Omental fat pad (tissue), 4 donors: ENCODE measurements around the gene NUCB2. TPM values are rescaled to one million over a fixed set of nuclear protein-coding genes. Genes with fewer than 3 reads are reported as not detected.
"Not testable (repeated sequence)": the region's sequence is repeated elsewhere in the genome, so short reads cannot be mapped to it uniquely, and the experiment has no call there.

Source experiments
- ATAC-seq: fragments of 150-250 bp; one replicate; pipeline ENCODE4 v1.9.1; 2016; ENCODE audit warnings: mild to moderate bottlenecking, moderate library complexity; ENCODE audit not compliant: low FRiP score
- DNase-seq: peaks from one replicate; pipeline ENCODE4 v3.0.0-alpha.2; 2019; ENCODE audit warnings: low spot score
- total RNA-seq, 4 donors: library from RNA; depleted of rRNA; stranded (reverse); fragments of >200 nt; gene quantifications; one replicate each; pipeline ENCODE4 v1.1.0, GENCODE V29; 2016
- TF ChIP-seq, protein P1 (sequence below), 3 donors: fragments of 450-650 bp; IDR thresholded peaks; one replicate each; pipeline ENCODE4 v1.5.1; 2016 to 2017; ENCODE audit warnings: antibody characterized with exemption in 3 of 3, mild to moderate bottlenecking in 3 of 3, moderate library complexity in 2 of 3

The NUCB2 gene
- total RNA-seq = 10 to 100 TPM; 31.9 to 54.7 (median 41.8) TPM

DNA sequence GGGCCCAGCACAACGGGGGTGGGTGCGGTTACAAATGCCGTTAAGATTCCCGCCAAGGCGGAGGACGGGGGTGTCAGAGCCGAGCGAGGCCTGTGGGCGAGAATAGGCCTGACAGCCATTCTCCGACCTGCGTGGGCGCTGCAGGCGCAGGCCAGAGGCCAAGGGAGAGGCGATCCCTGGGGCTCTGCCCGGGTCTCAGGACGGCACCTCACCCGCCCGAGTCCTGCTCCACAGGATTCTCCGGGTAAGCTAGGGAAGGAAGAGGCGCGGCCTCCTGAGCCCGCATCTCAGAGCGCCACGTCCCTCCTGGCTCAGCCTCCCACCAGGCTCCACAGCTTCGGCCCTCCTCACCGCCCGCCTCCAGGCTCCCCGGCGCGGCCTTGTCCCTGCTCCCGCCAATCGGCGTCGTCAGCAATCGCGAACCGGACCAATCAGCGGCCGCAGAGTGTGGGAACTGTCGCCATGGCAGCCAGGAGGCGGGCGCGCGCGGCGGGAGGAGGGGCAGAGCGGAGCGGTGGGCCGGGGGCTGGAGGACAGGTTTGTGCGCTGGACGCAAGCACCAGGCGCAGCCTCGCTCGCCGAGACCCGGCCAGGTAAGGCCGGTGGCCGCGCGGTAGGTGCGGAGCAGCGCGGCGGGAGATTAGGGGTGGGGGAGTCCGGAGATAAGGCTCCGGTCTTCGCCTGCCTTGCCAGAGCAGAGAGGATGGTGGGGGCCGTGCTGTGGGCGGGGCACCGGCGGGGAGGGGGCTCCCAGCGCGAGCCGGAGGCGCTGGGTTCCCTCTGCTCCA, at the start of gene NUCB2:
TSS of gene NUCB2 (plus strand) at position 504 of the 788 bp plus-strand sequence. CDS start 18,585 bp downstream, outside the sequence.
- TF ChIP-seq, protein P1, sequence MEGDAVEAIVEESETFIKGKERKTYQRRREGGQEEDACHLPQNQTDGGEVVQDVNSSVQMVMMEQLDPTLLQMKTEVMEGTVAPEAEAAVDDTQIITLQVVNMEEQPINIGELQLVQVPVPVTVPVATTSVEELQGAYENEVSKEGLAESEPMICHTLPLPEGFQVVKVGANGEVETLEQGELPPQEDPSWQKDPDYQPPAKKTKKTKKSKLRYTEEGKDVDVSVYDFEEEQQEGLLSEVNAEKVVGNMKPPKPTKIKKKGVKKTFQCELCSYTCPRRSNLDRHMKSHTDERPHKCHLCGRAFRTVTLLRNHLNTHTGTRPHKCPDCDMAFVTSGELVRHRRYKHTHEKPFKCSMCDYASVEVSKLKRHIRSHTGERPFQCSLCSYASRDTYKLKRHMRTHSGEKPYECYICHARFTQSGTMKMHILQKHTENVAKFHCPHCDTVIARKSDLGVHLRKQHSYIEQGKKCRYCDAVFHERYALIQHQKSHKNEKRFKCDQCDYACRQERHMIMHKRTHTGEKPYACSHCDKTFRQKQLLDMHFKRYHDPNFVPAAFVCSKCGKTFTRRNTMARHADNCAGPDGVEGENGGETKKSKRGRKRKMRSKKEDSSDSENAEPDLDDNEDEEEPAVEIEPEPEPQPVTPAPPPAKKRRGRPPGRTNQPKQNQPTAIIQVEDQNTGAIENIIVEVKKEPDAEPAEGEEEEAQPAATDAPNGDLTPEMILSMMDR (IDR thresholded peaks at IDR 0.05) = no peak
- peak; percentile 99 for ATAC-seq
- DNase-seq = peak; percentile 97

DNA sequence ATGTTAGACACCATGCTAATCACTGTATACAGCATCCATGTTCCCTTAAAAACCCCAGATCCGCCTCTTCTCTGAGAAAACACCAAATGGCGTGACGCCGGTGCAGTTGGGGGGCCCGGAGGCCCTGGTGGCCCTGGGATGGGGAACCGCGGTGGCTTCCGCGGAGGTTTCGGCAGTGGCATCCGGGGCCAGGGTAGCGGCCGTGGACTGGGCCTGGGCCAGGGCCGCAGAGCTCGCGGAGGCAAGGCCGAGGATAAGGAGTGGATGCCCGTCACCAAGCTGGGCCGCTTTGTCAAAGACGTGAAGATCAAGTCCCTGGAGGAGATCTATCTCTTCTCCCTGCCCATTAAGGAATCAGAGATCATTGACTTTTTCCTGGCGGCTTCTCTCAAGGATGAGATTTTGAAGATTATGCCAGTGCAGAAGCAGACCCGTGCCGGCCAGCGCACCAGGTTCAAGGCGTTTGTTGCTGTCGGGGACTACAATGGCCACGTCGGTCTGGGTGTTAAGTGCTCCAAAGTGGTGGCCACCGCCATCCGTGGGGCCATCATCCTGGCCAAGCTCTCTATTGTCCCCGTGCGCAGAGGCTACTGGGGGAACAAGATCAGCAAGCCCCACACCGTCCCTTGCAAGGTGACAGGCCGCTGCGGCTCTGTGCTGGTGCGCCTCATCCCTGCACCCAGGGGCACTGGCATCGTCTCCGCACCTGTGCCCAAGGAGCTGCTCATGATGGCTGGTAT, 48.2 kb upstream of the NUCB2 start:
- ATAC-seq, DNase-seq: not testable (repeated sequence)

DNA sequence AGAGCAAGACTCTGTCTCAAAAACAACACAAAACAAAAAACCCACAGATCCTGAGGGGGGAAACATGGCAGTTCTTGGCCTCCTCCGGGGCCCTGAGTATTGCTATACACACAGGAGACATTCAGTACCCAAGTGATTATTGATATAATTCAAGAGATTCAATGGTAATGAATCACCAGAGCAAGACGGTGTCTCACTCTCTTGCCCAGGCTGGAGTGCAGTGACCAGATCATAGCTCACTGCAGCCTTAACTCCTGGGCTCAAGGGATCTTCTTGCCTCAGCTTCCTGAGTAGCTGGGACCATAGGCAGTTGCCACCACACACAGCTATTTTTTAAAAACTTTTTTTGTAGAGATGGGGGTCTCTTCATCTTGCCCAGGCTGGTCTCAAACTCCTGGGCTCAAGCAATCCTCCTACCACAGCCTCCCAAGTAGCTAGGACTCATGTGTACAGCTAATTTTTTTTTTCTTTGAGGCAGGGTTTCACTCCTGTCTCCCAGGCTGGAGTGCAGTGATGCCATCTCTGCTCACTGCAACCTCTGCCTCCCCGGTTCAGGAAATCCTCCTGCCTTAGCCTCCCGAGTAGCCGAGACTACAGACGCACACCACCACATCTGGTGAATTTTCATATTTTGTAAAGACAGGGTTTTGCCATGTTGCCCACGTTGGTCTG, 46.9 kb upstream of the NUCB2 start:
- TF ChIP-seq, protein P1 (IDR thresholded peaks at IDR 0.05) = no peak
- DNase-seq (no peak), ATAC-seq (no peak)

DNA sequence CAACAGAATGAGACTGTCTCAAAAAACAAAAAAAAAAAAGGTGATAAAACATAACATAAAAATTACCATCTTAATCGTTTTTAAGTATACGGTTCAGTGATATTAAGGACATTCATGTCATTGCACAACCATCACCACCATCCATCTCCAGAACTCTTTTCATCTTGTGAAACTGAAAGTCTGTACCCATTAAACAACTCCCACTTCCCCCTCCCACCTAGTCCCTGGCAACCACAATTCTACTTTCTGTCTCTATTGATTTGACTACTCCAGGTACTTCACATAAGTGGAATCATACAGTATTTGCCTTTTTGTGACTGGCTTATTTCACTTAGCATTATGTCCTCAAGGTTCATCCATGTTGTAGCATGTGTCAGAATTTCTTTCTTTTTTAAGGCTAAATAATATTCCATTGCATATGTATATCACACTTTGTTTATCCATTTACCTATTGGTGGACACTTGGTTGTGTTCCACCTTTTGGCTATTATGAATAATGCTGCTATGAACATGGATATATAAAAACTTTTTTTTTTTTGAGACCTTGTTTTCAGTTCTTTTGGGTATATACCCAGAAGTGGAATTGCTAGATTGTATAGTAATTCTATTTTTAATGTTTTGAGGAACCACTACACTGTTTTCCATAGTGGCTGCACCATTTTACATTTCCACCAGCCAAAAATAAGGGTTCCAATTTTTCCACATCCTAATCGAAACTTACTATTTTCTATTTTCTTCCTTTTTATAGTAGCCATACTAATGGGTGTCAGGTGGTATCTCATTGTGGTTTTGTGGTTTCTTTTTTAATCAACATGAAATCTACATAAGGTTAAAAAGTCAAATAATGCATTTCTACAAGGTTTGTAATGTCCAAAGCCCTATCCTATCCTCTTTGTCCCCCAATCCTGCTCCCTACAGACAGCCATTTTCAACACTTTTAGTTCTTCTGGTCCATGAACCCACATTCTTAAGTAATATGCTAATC, 45.4 kb upstream of the NUCB2 start:
- ATAC-seq = no peak
- TF ChIP-seq, protein P1 (IDR thresholded peaks at IDR 0.05) = no peak
- DNase-seq = no peak

DNA sequence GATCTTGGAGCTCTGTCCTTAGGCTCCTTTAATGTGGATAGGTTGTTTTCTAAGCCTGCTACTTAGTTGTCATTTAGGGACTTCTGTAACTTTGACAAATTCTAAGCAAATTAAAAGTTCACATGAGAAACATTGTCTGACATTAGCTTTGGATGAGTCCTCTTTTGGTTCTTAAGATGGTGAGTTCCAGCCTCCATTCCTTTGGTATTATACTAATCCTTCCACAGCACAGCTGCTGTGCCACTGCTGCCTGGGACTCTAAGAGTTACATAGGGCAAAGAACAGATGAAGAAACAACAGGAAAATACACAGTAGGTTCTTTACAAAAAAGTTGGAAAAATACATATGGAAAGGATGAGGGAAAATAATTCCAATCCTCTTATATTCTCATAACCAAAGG, 43.4 kb upstream of the NUCB2 start:
- TF ChIP-seq, protein P1 (IDR thresholded peaks at IDR 0.05) = no peak
- DNase-seq = no peak
- ATAC-seq = no peak

DNA sequence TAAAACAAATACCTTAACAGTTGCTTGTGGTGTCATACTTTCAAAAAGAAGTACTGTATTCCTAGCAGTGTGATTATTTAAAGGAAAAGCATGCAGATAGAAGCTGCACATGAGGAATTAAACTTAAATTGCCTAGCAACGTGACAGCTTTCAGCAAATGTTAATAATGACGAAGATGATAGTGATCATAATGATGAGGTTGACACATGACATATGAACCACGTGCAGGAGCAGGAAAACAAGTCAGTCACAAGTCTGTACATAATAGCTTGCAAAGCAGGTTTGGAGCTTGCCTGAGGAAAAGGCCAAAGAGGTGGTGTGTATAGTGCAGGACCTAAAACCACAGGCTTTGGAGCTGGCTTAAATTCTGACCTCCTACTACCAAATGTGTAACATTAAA, 38.2 kb upstream of the NUCB2 start:
- TF ChIP-seq, protein P1 (IDR thresholded peaks at IDR 0.05) = no peak
- no peak for ATAC-seq
- no peak for DNase-seq

DNA sequence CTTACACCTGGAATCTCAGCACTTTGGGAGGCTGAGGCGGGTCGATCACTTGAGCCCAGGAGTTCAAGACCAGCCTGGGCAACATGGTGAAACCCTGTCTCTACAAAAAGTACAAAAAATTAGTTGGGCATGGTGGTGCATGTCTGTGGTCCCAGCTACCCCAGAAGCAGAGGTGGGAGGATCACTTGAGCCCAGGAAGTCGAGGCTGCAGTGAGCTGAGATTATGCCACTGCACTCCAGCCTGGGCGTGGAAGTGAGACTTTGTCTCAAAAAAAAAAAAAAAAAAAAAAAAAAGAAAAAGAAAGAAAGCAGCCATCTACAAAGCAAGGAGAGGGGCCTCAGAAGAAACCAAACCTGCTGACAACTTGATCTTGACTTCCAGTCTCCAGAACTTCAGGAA, 36.6 kb upstream of the NUCB2 start:
- ATAC-seq, DNase-seq: not testable (repeated sequence)
